Stimulated activated CD4-positive, alpha-beta T cell treated with anti-CD3 and anti-CD28 coated beads, Interleukin-12 subunit alpha, Interleukin-12 subunit beta, amount 100 ng/mL, for 24 hours (primary cell): Measurements from ENCODE around the gene SCUBE3.
A peak's percentile ranks its signal among the peaks of the same experiment; 100 is the strongest.

Source experiments
- DNase-seq, 2 experiments: peaks; one replicate each; pipeline ENCODE4 v3.0.0-alpha.2; 2020; ENCODE audit warnings: low read depth in 2 of 2

Gene SCUBE3

GRCh38 chr6:35240838-35241801, 27.4 kb downstream of the SCUBE3 start:
- DNase-seq = peak; percentile 50 to 78

DNA sequence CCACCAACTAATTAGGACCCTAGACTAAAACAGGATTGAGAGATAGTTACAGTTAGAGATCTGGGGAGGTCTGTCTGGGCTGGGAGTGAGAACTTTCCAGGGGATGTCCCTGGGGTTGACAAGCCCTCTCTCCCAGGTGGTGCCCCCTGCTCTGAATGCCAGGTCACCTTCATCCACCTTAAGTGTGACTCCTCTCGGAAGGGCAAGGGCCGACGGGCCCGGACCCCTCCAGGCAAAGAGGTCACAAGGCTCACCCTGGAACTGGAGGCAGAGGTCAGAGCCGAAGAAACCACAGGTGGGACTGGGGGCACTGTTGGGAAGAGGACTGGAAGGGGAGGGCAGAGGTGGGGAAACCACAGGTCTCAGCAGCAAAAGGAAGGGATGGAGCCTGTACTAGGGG, 28.7 kb downstream of the SCUBE3 start:
- DNase-seq = no peak

GRCh38 chr6:35242906-35243305, 29.1 kb downstream of the SCUBE3 start:
- no peak for DNase-seq

DNA sequence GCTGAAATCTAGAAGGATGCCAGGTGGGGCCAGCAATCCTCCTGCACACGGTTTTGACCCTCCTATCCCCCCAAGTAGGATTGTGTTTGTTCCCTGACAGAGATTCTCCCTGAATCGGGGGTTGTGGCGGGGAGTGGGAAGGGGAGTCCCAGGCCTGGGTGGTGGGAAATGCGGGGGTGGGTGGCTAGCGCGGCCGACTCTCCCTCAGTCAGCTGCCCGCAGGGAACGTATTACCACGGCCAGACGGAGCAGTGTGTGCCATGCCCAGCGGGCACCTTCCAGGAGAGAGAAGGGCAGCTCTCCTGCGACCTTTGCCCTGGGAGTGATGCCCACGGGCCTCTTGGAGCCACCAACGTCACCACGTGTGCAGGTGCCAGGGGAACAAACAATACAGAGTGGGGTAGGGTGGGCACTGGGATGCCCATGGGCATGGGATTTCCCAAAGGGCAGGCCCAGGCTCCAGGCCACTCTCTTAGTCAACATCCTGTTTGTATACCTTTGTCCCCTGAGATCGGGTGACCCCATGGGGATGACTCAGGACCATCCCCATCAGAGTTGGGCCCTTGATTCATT, 29.7 kb downstream of the SCUBE3 start:
- DNase-seq = no peak

DNA sequence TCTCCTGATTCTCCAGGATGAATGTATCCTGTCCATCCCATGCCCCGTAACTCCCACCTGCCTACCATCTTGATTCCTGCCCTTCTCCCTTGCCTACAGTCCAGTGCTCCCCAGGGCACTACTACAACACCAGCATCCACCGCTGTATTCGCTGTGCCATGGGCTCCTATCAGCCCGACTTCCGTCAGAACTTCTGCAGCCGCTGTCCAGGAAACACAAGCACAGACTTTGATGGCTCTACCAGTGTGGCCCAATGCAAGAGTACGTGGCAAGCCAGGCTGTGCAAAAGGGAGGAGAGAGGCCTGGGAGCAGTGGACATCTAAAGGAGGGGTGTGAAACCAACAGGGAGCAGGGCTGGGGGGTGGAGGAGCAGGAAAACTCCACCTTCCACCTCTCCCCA, 30.8 kb downstream of the SCUBE3 start:
- DNase-seq = no peak

GRCh38 chr6:35247642-35248231, 34.0 kb downstream of the SCUBE3 start:
- DNase-seq = no peak

DNA sequence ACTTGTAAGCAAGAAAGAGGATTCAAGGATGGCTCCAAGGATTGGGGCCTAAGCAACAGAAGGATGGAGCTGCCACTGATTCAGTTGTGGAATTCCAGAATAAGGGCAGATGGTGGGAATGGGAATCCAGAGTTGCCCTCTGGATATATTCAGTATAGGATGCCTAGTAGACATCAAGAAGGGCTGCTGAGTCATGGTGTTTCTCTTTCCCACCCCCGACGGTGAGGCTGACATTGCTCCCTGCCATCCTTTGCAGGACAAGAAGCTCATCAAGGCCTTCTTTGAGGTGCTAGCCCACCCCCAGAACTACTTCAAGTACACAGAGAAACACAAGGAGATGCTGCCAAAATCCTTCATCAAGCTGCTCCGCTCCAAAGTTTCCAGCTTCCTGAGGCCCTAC, 34.5 kb downstream of the SCUBE3 start:
- no peak for DNase-seq

DNA sequence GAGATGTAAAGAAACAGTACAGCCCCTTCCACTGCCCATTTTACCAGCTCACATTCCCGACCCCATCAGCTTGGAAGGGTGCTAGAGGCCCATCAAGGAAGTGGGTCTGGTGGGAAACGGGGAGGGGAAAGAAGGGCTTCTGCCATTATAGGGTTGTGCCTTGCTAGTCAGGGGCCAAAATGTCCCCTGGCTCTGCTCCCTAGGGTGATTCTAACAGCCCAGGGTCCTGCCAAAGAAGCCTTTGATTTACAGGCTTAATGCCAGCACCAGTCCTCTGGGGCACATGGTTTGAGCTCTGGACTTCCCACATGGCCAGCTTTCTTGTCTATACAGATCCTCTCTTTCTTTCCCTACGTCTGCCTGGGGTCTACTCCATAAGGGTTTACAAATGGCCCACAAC, 35.2 kb downstream of the SCUBE3 start:
- DNase-seq = no peak

DNA sequence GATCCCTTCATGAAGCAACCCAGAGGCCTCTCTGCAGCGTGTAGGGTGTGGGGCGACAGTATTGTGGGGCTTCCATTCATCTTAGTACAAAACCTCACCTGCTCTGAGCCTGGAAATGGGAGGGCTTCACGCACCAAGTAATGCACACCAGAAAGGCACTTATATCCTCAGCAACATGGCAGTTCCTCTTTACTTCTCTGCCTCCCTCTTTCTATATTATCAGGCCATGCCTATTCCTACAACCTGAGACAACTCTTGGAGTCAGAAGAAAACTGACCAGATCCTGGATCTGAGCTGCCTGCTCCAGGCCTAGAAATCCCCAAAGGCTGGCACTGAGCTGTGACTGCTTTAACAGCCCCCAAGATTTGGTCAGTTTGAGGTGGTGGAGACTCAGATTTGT, 38.2 kb downstream of the SCUBE3 start:
- DNase-seq = no peak

GRCh38 chr6:35253249-35253648, 39.5 kb downstream of the SCUBE3 start:
- DNase-seq = no peak

- no peak for DNase-seq
These were observed 44.6 kb downstream of the SCUBE3 start for GRCh38 chr6:35258336-35258735.

DNA sequence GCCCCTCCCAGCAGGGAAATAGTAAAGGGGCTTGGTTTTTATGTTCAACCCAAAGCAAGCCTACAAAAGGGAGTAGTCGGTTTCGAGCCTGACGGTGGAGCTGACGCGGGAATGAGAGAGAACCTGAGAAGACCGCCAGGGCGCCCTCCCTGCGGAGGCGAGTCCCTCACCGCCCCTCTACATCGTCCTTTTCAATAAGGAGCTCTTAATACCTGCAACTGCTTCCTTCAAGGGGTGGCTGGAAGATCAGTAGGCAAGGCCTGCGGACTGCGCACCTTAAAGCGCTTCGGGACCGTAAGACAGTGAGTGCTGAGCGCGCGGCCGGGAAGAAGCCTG, 45.1 kb downstream of the SCUBE3 start:
- DNase-seq = peak; percentile 5 to 26

- peak; percentile 82 to 90 for DNase-seq
These were observed 45.6 kb downstream of the SCUBE3 start, which contains the start of gene ZNF76 for GRCh38 chr6:35259194-35259947. Gene ZNF76, plus strand, starts transcription at chr6:35259735. Its CDS starts 21,417 bp downstream, at chr6:35281152.

DNA sequence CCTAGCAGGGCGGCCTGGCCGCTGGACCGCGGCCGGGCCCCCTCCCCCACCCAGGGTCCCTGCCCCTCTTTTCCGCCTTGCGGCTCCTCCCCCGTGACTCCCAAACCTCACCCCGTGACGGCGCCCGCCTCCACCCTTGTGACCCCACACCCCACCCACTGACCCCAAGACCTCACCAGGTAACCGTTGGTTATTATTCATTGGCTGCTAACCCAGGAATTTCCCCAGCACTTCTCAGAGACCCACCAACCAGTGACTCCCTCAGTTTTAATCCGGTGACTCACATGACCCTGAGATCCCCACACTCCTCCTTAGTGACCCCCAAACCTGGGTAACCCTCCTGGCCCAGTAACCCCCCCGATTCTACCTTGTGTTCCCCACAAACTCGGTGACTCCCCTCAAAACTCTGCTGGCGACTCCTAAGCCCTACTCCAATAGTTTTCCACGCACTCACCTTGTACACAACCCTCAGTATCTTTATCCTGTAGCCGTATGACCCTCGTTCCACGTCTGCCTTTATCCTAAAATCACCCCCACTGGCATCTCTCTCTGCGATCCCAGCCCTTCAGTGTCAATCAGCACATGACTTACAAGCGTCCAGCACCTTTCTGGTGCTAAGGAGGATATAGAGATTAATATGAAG, 46.3 kb downstream of the SCUBE3 start:
- DNase-seq = peak; percentile 23 to 62

DNA sequence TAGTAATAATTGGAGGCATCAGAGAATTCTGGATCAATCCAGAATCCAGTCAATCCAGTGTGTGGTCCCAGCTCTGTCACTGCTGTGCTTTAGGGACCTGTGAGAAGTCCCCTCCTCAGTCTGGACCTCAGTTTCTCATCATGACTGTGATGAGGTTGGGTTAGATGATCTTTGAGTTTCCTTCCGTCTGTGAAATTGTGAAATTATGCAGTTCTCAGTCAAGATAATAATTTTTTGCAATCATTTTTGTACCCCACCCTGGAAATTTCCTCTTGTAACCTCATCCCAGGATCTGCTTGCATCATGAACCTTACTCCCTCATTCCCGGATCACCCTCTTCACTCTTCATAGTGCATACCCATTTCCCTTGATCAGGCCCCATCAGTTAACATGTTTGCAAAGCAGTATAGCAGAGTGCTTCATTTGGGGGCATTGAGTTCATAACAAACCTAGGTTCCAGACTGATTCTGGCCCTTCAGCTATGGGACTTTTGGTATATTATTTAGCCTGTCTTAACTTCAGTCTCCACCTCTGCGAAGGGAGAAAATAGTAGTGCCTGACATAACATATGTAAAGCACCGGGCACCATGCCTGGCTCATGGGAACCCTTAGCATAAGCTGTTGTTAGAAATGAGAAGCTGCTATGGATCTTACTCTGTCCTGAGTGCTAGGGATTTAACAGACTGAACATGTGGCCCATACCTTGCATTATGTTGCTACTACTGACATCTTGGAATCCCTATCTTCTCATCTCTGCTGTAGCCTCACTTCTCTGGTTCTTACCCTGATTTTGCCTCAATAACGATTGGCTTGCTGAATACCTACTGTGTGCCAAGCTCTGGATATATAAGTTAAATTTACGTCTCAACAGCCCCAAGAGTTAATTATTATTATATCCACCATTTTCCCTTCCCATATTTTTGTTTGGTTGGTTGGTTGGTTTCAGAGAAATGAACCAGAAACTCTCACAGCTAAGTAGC, 47.1 kb downstream of the SCUBE3 start:
- DNase-seq = no peak

DNA sequence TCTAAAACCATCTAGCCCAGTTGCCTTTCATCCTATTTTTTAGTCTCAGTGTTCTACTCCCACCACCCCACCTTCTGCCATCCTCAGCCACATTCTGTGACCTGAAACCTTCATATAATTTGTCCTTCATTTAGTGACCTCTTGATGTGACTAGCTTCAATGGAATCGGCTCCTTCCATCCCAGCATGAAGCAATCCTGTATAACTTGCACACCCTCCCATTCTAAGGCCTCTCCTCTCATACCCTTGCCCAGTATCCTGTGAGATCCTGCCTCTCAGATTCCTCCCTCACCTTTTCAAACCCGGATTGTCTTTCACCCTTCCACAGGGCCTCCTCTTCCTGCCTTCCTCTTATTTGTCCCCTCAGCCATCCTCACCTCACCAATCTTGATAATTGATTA, 48.8 kb downstream of the SCUBE3 start:
- DNase-seq = no peak

GRCh38 chr6:35264550-35265274, 51.0 kb downstream of the SCUBE3 start:
- DNase-seq = no peak

GRCh38 chr6:35265523-35265922, 51.8 kb downstream of the SCUBE3 start:
- DNase-seq = no peak

GRCh38 chr6:35267446-35267845, 53.7 kb downstream of the SCUBE3 start:
- no peak for DNase-seq

- no peak for DNase-seq
These were observed 54.1 kb downstream of the SCUBE3 start for GRCh38 chr6:35267897-35268296.
